GM19025 (cell line): ENCODE measurements around the gene MAPKAP1.

ENCODE experiments used
- ATAC-seq: cut with Tn5 transposase; IDR thresholded peaks from one replicate; pipeline ENCODE4 v1.9.1; 2021; ENCODE audit warnings: mild to moderate bottlenecking, low read depth, moderate library complexity; ENCODE audit not compliant: unreplicated experiment

MAPKAP1 gene

GRCh38 chr9:125519734-125520133 lies 187.3 kb downstream of the MAPKAP1 start:
- no peak for ATAC-seq

- ATAC-seq: no peak
Observed at GRCh38 chr9:125517577-125517976, 189.4 kb downstream of the MAPKAP1 start.

- no peak for ATAC-seq
Observed at GRCh38 chr9:125515983-125516940, 190.7 kb downstream of the MAPKAP1 start.

GRCh38 chr9:125515281-125515680 lies 191.7 kb downstream of the MAPKAP1 start:
- no peak for ATAC-seq

- no peak for ATAC-seq
Observed at GRCh38 chr9:125514468-125514867, 192.5 kb downstream of the MAPKAP1 start.

- peak; percentile 90 for ATAC-seq
Observed at GRCh38 chr9:125513668-125514413, 193.2 kb downstream of the MAPKAP1 start.

- ATAC-seq: no peak
Observed at GRCh38 chr9:125513303-125513667, 193.7 kb downstream of the MAPKAP1 start.

GRCh38 chr9:125511789-125512660 lies 195.0 kb downstream of the MAPKAP1 start:
- no peak for ATAC-seq

GRCh38 chr9:125510980-125511379 lies 196.0 kb downstream of the MAPKAP1 start:
- no peak for ATAC-seq

GRCh38 chr9:125509476-125509875 lies 197.5 kb downstream of the MAPKAP1 start:
- ATAC-seq: no peak

- ATAC-seq: no peak
Observed at GRCh38 chr9:125508249-125508648, 198.8 kb downstream of the MAPKAP1 start.

GRCh38 chr9:125507226-125507625 lies 199.8 kb downstream of the MAPKAP1 start:
- ATAC-seq: no peak

- no peak for ATAC-seq
Observed at GRCh38 chr9:125505988-125506438, 201.0 kb downstream of the MAPKAP1 start.

- ATAC-seq: no peak
Observed at GRCh38 chr9:125504616-125505015, 202.4 kb downstream of the MAPKAP1 start.

- ATAC-seq: no peak
Observed at GRCh38 chr9:125497906-125498305, 209.1 kb downstream of the MAPKAP1 start.

- ATAC-seq: no peak
Observed at GRCh38 chr9:125497478-125497877, 209.5 kb downstream of the MAPKAP1 start.

- no peak for ATAC-seq
Observed at GRCh38 chr9:125496313-125496834, 210.6 kb downstream of the MAPKAP1 start.

- ATAC-seq: no peak
Observed at GRCh38 chr9:125495172-125496119, 211.6 kb downstream of the MAPKAP1 start.

- no peak for ATAC-seq
Observed at GRCh38 chr9:125494653-125494915, 212.4 kb downstream of the MAPKAP1 start.
